GM19025 (cell line): ENCODE data around the gene ELMO2.

Source experiments
- ATAC-seq: cut with Tn5 transposase; IDR thresholded peaks from one replicate; pipeline ENCODE4 v1.9.1; 2021; ENCODE audit warnings: mild to moderate bottlenecking, low read depth, moderate library complexity; ENCODE audit not compliant: unreplicated experiment

The ELMO2 gene, protein sequence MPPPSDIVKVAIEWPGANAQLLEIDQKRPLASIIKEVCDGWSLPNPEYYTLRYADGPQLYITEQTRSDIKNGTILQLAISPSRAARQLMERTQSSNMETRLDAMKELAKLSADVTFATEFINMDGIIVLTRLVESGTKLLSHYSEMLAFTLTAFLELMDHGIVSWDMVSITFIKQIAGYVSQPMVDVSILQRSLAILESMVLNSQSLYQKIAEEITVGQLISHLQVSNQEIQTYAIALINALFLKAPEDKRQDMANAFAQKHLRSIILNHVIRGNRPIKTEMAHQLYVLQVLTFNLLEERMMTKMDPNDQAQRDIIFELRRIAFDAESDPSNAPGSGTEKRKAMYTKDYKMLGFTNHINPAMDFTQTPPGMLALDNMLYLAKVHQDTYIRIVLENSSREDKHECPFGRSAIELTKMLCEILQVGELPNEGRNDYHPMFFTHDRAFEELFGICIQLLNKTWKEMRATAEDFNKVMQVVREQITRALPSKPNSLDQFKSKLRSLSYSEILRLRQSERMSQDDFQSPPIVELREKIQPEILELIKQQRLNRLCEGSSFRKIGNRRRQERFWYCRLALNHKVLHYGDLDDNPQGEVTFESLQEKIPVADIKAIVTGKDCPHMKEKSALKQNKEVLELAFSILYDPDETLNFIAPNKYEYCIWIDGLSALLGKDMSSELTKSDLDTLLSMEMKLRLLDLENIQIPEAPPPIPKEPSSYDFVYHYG

GRCh38 chr20:46406200-46406985, at the start of gene ELMO2:
ELMO2 (minus strand) TSS chr20:46406615; CDS start chr20:46394482, 12,133 bp downstream.
- peak; percentile 90 for ATAC-seq

DNA sequence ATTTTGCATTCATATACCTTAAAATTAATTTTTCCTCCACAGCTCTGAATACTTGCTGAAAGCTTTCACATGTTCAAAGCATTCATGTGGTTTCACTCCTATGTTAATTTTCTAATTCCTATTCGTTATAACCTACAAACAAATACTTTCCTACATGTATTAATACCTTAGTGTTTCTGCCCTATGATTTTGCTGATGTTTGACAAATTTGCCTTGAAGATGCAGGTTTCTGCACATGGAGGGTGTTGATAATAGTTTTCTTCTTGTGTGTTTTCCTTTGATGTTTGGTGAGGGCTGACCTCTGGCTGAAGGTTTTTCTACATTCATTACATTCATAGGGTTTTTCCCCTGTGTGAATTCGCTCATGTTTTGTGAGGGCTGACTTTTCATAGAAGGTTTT, 49.3 kb upstream of the ELMO2 start:
- ATAC-seq = no peak

DNA sequence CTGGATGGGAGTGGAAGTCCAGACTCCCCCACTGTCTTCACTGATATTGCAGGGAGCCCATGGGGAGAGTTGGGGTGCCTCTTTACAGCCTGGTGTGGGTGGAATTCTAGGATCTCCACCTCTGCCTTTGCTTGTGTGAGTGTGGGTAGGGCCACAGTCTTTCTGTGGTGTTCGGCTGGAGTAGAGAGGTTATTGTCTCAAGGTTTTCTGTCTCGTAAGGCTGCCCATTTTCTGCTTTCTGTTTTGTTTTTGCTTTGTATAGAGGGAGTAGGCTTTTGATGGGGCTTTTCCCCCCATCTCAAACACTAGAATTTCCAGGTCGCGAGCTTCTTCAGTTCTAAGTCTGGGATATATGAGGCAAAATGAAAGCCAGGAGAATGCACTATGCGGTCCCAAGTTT, 40.4 kb upstream of the ELMO2 start:
- no peak for ATAC-seq

DNA sequence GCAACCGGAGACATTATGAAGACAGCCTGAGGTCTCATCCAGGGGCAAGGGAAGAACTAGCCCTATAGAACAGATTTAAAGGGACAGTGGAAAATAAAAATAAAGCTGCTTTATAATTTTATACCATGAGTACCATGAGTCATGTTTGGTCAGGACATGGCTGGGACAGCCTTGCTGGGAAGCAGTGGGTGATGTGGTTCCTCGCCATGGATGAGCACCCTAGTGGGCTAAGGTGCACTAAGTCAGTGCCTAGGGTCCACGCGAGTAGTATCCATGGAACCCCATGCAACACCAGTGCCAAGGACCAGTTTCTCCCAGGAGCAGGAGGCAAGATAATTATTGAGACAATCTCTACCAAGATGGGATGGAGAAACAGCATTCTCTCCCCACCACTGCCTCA, 33.4 kb upstream of the ELMO2 start:
- no peak for ATAC-seq

GRCh38 chr20:46438156-46438750, 31.8 kb upstream of the ELMO2 start:
- no peak for ATAC-seq

DNA sequence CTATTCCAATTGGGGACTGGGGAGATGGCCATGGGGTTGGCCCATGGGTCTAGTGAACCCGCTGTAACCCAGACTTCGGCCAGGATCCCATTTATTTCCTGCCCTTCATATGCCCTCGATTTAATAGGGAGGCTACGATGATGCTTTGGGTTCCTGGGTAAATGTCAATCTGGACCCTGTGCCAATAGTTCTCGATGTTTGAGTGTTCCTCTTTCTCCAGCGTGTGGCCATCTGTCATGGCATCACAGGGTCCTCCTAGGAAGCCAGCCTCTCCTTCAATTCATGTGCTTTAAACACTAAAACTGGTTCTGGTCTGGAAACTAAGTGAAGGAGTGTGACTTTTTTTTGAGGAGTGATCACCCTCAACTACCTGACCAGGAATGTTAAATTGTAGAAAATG, 28.7 kb upstream of the ELMO2 start:
- no peak for ATAC-seq

DNA sequence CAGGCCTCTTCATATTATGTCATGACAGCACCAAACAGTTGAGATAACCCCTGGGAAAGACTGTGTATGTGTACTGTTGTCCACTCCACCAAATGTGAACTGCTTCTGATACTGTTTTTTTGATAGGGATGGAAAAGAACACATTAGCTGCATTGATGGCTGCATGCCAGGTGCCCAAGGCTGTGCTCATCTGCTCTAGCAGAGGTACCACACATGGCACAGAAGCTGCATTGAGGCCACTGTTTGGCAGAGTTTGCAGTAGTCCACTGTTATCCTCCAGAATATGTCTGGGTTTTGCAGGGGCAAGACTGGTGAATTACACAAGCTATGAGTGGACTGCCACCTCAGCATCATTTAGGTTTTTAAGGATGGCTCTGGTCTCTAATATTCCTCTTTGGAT, 28.2 kb upstream of the ELMO2 start:
- ATAC-seq = no peak

- ATAC-seq = no peak
Observed at GRCh38 chr20:46433051-46433450, 26.6 kb upstream of the ELMO2 start.

DNA sequence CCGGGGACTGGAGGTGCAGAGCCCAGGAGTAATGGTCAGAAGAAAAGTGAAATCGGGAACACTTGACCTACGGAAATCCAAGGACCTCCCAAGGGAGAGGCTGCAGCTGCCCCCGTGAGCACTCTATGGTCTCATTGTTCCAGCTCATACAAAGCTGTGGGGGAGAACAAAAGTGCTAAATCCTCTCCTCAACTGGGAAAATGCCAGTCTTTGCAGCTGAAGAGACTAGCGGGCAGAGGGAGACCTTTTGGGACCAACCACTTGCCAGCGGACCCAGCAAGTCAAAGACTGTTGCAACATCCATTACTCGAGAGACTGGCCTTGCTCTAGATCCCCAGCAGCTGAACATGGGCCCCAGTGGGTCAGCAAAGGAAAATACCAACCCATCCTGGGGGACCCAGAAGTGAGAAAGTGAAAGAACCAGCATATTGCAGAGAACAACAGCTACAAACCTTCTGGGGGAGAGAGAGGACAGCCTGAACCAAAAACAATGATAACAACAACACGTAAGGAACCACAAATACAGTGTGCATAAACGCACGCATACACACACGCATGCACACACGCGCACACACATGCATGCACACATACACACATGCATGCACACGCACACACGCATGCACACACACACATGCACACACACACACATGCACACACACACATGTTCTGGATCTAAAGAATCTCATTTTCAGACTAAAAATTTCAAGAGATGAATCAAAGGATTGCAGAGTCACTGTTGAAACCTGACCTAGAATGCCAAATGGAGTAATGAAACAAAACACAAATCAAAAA, 24.7 kb upstream of the ELMO2 start:
- no peak for ATAC-seq

DNA sequence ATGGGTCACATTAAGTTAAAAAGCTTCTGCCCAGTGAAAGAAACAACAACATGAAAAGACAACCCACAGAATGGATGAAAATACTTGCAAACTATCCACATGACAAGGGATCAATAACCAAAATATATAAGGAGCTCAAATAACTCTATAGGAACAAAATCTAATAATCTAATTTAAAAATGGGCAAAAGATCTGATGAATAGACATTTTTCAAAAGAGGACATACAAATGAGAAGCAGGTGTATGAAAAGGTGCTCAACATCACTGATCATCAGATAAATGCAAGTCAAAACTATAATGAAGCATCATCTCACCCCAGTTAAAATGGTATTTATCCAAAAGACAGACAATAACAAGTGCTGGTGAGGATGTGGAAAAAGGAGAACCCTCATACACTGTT, 21.0 kb upstream of the ELMO2 start:
- no peak for ATAC-seq

DNA sequence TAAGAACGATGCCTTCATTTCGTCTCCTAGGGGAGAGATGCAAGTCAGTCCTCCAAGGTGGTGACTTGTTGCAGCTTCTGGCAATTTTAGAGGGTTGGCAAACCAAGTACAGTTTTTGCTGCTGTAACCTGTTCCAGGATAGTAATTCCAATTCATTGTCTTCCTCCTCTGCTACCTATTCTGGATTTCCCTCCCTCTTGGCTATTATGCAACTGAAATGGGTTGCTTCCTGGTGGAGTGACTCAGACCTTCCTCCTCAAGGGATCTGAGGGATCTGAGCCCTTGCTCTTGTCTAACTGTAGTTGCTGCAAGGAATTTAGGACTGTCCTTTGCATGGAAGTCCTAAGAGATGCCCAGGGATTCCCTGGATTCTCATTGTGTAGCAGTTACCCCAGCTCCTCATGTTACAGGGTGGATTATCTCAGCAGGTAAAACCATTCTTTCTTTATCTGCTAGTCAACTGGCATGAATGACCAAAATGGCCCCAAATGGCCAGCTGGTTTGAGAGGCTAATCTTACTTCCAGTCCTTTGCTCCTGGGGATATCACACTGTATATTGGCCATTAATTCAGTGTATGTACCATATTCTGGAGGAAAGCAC, 17.6 kb upstream of the ELMO2 start:
- ATAC-seq = no peak

DNA sequence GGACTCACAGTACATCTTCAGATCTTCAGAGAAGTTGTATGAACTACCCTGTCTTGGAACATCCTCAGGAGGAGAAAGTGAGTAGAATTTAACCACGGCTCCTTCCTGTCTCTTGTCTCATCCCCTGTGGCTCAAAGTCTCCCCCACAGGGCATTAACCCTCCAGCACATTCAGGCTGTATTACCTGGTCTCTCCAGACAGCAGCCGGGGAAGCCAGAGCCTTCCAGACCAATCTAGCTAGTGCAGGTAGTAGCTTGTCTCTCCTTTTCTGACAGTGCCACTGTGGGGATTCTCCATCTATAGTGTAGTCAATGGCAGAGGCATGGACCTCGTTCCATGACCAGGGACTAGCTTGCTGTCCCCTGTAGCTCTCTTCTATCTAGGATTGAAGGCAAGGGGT, 16.9 kb upstream of the ELMO2 start:
- no peak for ATAC-seq

DNA sequence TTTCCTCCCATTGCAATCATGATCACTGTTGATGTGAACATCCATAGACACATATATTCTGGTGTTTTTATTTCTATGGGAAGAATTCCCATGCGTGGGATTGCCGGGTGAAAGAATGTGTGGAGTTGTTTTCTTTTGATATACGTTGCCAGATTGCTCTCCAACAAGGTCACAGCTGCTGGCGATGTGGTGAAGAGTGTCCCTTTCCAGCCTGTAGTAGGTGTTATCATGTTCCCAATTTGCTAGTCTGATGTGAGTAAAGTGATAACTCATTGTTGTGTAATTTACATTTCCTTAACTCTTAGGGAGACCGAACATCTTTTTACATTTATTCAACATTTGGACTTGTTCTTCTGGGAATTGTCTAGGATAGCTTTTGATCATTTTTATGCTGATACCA, 14.5 kb upstream of the ELMO2 start:
- ATAC-seq = no peak

- ATAC-seq = no peak
Observed at GRCh38 chr20:46419882-46420281, 13.5 kb upstream of the ELMO2 start.

DNA sequence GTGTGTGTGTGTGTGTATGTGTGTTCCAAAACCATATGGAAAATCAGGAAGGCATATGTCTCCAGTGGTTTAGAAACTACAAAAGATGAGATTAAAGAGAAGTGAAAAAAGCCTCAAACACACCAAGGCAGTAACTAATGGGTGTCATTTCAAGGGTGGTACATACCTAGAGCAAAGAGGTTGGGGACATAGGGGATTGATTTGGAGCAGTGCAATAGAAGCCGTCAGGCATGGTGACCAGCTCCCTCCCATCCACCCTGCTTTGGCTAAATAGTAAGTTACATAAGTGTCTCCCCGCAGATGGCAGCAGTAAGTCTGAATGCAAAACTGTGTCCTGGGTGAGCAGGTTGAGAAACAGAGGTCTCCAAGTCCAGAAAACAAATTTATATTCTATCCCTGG, 10.4 kb upstream of the ELMO2 start:
- no peak for ATAC-seq

DNA sequence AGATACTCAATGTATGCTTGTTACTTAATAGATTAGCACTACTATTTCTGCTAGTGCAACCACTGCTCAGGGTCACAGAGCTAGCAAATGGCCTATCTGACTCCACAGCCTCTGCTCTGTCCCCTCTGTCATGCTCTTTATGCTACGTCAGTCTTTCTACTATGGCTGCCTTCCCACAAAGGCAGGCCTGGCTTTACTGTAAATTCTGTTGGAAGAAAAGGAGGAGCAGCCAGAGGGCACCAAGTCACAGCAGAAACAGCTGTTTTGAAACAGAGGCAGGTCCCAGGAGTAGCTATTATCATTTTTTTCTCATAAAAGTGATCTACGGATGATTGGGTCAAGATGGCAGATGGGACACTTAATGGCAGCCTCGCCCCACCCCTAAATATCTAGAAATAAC, 10.0 kb upstream of the ELMO2 start:
- no peak for ATAC-seq

DNA sequence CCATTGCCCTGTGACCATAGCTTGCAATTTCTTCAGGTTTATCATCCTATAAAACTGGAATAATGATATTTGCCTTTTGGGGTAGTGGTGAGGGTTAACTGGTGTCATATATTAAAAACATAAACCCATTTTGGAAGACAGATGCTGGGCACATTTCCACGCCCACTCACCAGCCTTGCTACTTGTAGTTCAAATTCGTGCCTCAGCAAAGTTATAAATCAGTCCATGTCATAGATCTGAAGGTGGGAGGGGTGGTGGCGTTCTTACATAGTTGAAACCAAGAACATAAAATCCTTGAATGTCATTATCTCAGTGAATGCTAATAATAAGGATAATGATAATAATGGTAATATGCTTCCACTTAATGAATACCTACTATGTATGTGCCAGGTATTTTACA, 9.4 kb upstream of the ELMO2 start:
- ATAC-seq = no peak

DNA sequence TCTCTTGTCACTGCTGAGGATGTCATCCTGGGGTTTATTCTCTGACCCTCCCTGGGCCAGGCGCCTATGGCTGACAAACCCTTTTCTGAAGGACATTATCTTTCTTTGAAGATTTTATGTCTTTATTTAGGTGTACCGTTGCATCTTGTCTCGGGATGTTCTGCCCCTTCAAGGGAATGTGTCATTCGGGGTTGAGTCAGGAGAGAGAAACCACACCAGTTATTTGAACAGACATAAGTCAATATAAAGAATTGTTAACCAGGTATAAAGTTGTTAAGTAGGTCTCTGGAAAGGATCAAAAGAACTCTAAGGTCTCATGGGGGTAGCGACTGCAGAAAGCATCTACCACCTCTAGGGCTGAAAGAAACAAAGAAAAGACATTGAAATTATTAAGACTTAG, 8.2 kb upstream of the ELMO2 start:
- ATAC-seq = no peak

DNA sequence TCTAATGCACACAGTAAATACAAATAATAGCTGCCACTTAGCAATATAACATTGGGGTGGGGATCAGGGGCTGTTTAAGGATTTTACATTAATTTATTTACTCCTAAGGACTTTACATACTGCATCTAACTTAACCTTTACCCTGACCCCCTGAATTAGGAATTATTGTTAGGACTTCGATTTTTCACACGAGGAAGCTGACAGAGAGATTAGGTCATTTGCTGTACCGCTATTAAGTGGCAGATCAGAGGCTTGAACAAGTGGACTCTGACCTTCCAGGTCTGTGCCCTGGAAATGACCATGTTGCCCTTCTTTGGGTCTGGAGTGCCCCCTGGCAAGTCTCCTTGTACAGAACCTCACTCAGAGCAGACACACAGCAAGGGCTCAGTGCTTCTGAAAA, 5.2 kb upstream of the ELMO2 start:
- no peak for ATAC-seq

- ATAC-seq = no peak
Observed at GRCh38 chr20:46408281-46408731, 1.9 kb upstream of the ELMO2 start.
